Measurements from ENCODE around the gene RPA3. TPM values are rescaled to one million over a fixed set of nuclear protein-coding genes. Genes with fewer than 3 reads are reported as not detected.

Gene RPA3
- polyA plus RNA-seq, 1 donor (not counting 4 experiments of a cell fraction or from before 2014, with no cell fraction given), result 51.1 TPM

GRCh38 chr7:7650682-7651206, 67.7 kb downstream of the RPA3 start:
- H3K4me3 ChIP-seq (ENCODE audit: control insufficient read depth in 2 of 3, extremely low read depth in 1 of 3, insufficient read depth in 2 of 3, low read depth in 1 of 3, low read length in 3 of 3), result no peak overlapping the region
- H3K9ac ChIP-seq (ENCODE audit: control insufficient read depth, extremely low read depth, insufficient read depth, low read length), result no peak overlapping the region
- H3K36me3 ChIP-seq (ENCODE audit: control insufficient read depth in 2 of 2, extremely low read depth in 1 of 2, insufficient read depth in 2 of 2, low read length in 2 of 2), result no peaks in the 10 kb centered on the region
- no peak overlapping the region for H2AFZ ChIP-seq (ENCODE audit: control insufficient read depth, low read length)
- TF ChIP-seq EZH2 (IDR thresholded peaks at IDR 0.05; ENCODE audit: low read length), result no peak
- no peak for TF ChIP-seq CTCF (optimal IDR thresholded peaks at IDR 0.05 in 1 of 3, IDR thresholded peaks at IDR 0.05 in 1 of 3, conservative IDR thresholded peaks at IDR 0.05 in 1 of 3; ENCODE audit: extremely low read depth in 1 of 3, insufficient read depth in 2 of 3, low read length in 3 of 3)
- no peaks in the 10 kb centered on the region for H4K20me1 ChIP-seq (ENCODE audit: control insufficient read depth, extremely low read depth, insufficient read depth, low read length)
- no peaks in the 10 kb centered on the region for H3K9me3 ChIP-seq (ENCODE audit: control insufficient read depth, low read depth, low read length)
- no peak overlapping the region for H3K4me2 ChIP-seq (ENCODE audit: control insufficient read depth, extremely low read depth, insufficient read depth, low read depth, low read length)
- no peak overlapping the region for H3K27ac ChIP-seq (ENCODE audit: control insufficient read depth, insufficient read depth, low read length)
- H3K9me1 ChIP-seq (ENCODE audit: control insufficient read depth, extremely low read depth, insufficient read depth, low read length), result peaks cover 3% of the 10 kb centered on the region
- no peaks in the 10 kb centered on the region for H3K27me3 ChIP-seq (ENCODE audit: control insufficient read depth, extremely low read depth, insufficient read depth, low read length)
- dilution Hi-C loops (cut with MboI; ENCODE audit: extremely low pct_ligation_motif_present, low sequenced_read_pairs), result no loop called here
- H3K79me2 ChIP-seq (ENCODE audit: control insufficient read depth, insufficient read depth, low read length), result peaks cover 4% of the 10 kb centered on the region
- FAIRE-seq (no peak), DNase-seq (ENCODE audit: low read depth, low spot score) (no peak)
- H3K4me1 ChIP-seq (ENCODE audit: control insufficient read depth, extremely low read depth, insufficient read depth, low read length), result no peaks in the 10 kb centered on the region

- Histone ChIP-seq H3K4me3 (ENCODE audit: control insufficient read depth in 2 of 3, extremely low read depth in 1 of 3, insufficient read depth in 2 of 3, low read depth in 1 of 3, low read length in 3 of 3) (no peak overlapping the region), H3K4me1 (ENCODE audit: control insufficient read depth, extremely low read depth, insufficient read depth, low read length) (no peaks in the 10 kb centered on the region), H4K20me1 (ENCODE audit: control insufficient read depth, extremely low read depth, insufficient read depth, low read length) (no peaks in the 10 kb centered on the region), H3K9ac (ENCODE audit: control insufficient read depth, extremely low read depth, insufficient read depth, low read length) (no peak overlapping the region), H3K27me3 (ENCODE audit: control insufficient read depth, extremely low read depth, insufficient read depth, low read length) (no peaks in the 10 kb centered on the region), H3K36me3 (ENCODE audit: control insufficient read depth in 2 of 2, extremely low read depth in 1 of 2, insufficient read depth in 2 of 2, low read length in 2 of 2) (no peaks in the 10 kb centered on the region), H3K9me3 (ENCODE audit: control insufficient read depth, low read depth, low read length) (no peaks in the 10 kb centered on the region), H3K79me2 (ENCODE audit: control insufficient read depth, insufficient read depth, low read length) (peaks cover 9% of the 10 kb centered on the region), H3K9me1 (ENCODE audit: control insufficient read depth, extremely low read depth, insufficient read depth, low read length) (peaks cover 2% of the 10 kb centered on the region), H2AFZ (ENCODE audit: control insufficient read depth, low read length) (no peak overlapping the region), H3K27ac (ENCODE audit: control insufficient read depth, insufficient read depth, low read length) (no peak overlapping the region), H3K4me2 (ENCODE audit: control insufficient read depth, extremely low read depth, insufficient read depth, low read depth, low read length) (no peak overlapping the region)
- FAIRE-seq, result no peak
- TF ChIP-seq EZH2 (IDR thresholded peaks at IDR 0.05; ENCODE audit: low read length) (no peak), CTCF (optimal IDR thresholded peaks at IDR 0.05 in 1 of 3, IDR thresholded peaks at IDR 0.05 in 1 of 3, conservative IDR thresholded peaks at IDR 0.05 in 1 of 3; ENCODE audit: extremely low read depth in 1 of 3, insufficient read depth in 2 of 3, low read length in 3 of 3) (no peak)
- no peak for DNase-seq (ENCODE audit: low read depth, low spot score)
- dilution Hi-C loops (cut with MboI; ENCODE audit: extremely low pct_ligation_motif_present, low sequenced_read_pairs), result no loop called here
These were observed 70.8 kb downstream of the RPA3 start for GRCh38 chr7:7647495-7648036.
